ENCODE data around the gene RIMBP2. TPM values are rescaled to one million over a fixed set of nuclear protein-coding genes. Genes with fewer than 3 reads are reported as not detected.

Gene RIMBP2
- total and polyA plus RNA-seq, 2 experiments from 2014 or later: 0.31 to 0.37 TPM

DNA sequence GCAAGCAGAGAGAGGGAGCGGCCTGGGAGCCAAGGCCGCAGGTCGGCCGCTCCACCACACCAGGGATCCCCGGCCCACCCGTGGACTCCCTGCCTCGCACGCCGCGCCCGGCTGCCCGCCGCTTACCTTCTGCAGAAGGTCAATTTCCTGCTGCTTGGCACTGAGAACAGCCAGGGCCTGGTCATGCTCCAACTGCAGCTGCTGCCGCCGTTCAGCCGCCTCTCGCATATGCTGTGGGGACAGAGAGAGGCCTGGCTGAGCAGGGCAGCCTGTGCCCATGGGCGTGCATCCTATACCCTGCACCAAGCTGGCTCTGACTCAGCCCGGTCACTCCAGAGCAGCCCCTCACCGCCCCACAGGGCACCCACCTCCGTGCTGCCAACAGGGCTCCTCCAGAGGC lies 237.3 kb downstream of the RIMBP2 start (continued):
- TF ChIP-seq, protein P1, sequence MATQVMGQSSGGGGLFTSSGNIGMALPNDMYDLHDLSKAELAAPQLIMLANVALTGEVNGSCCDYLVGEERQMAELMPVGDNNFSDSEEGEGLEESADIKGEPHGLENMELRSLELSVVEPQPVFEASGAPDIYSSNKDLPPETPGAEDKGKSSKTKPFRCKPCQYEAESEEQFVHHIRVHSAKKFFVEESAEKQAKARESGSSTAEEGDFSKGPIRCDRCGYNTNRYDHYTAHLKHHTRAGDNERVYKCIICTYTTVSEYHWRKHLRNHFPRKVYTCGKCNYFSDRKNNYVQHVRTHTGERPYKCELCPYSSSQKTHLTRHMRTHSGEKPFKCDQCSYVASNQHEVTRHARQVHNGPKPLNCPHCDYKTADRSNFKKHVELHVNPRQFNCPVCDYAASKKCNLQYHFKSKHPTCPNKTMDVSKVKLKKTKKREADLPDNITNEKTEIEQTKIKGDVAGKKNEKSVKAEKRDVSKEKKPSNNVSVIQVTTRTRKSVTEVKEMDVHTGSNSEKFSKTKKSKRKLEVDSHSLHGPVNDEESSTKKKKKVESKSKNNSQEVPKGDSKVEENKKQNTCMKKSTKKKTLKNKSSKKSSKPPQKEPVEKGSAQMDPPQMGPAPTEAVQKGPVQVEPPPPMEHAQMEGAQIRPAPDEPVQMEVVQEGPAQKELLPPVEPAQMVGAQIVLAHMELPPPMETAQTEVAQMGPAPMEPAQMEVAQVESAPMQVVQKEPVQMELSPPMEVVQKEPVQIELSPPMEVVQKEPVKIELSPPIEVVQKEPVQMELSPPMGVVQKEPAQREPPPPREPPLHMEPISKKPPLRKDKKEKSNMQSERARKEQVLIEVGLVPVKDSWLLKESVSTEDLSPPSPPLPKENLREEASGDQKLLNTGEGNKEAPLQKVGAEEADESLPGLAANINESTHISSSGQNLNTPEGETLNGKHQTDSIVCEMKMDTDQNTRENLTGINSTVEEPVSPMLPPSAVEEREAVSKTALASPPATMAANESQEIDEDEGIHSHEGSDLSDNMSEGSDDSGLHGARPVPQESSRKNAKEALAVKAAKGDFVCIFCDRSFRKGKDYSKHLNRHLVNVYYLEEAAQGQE (IDR thresholded peaks at IDR 0.05; ENCODE audit: unreplicated experiment): no peak
- TF ChIP-seq EZH2 (IDR thresholded peaks at IDR 0.05; ENCODE audit: low read depth, unreplicated experiment): no peak
- no peak for TF ChIP-seq NANOG (IDR thresholded peaks at IDR 0.05; ENCODE audit: borderline replicate concordance)
- TF ChIP-seq, protein P2, sequence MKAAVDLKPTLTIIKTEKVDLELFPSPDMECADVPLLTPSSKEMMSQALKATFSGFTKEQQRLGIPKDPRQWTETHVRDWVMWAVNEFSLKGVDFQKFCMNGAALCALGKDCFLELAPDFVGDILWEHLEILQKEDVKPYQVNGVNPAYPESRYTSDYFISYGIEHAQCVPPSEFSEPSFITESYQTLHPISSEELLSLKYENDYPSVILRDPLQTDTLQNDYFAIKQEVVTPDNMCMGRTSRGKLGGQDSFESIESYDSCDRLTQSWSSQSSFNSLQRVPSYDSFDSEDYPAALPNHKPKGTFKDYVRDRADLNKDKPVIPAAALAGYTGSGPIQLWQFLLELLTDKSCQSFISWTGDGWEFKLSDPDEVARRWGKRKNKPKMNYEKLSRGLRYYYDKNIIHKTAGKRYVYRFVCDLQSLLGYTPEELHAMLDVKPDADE (IDR thresholded peaks at IDR 0.05): no peak

DNA sequence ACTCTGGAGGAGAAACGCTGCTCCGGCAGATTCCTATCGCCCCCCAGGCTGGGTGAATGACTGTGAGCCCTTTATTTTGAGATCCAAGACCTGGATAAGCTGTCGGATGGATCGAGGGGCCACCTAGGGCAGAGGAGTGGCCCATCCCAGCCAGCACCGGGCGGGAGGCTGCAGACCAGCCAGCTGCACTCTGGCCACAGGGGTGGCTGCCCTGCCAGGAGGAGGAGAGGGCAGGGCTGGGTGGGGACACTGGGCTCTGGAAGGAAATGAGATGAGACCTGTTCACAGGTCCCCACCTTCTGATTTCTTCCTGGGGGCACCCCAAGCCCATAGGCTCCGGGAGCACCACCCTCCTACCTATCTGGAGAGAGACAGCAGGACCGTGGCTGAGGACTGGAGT lies 238.4 kb downstream of the RIMBP2 start:
- Mint-ChIP-seq H3K4me1 (peaks cover 4% of the 10 kb centered on the region), H3K4me3 (no peak overlapping the region), H3K36me3 (ENCODE audit: low read depth) (peaks cover 37% of the 10 kb centered on the region), H3K9me3 (peaks cover 89% of the 10 kb centered on the region), H3K27me3 (ENCODE audit: insufficient read depth, low read depth, poor library complexity) (peaks cover 2% of the 10 kb centered on the region), H3K27ac (no peak overlapping the region)
- no peak for ATAC-seq
- no peaks in the 10 kb centered on the region for H3K9me2 ChIP-seq (ENCODE audit: insufficient read depth)
- H3K27ac ChIP-seq (ENCODE audit: low read depth): no peak overlapping the region
- H3K79me2 ChIP-seq (replicated peaks; ENCODE audit: insufficient read depth): no peaks in the 10 kb centered on the region
- H4K20me1 ChIP-seq (replicated peaks; ENCODE audit: insufficient read depth): no peaks in the 10 kb centered on the region
- H3K4me1 ChIP-seq (ENCODE audit: insufficient read depth): no peaks in the 10 kb centered on the region
- H3K27me3 ChIP-seq (ENCODE audit: insufficient read depth): no peaks in the 10 kb centered on the region
- H3K36me3 ChIP-seq (ENCODE audit: insufficient read depth): no peaks in the 10 kb centered on the region
- DNase-seq (ENCODE audit: low spot score): no peak
- H3F3A ChIP-seq (replicated peaks; ENCODE audit: low read depth): no peaks in the 10 kb centered on the region
- H3K4me3 ChIP-seq: no peak overlapping the region
- no peak overlapping the region for H2AFZ ChIP-seq
- no peak overlapping the region for H3K4me2 ChIP-seq
- TF ChIP-seq JUNB (IDR thresholded peaks at IDR 0.05; ENCODE audit: unreplicated experiment) (no peak), POLR2AphosphoS5 (IDR thresholded peaks at IDR 0.05; ENCODE audit: low read depth) (no peak), EZH2phosphoT487 (IDR thresholded peaks at IDR 0.05; ENCODE audit: unreplicated experiment) (no peak), CREB1 (CRISPR knock-in tag; IDR thresholded peaks at IDR 0.05; ENCODE audit: low read depth) (no peak), NANOG (IDR thresholded peaks at IDR 0.05; ENCODE audit: borderline replicate concordance) (no peak), ZNF114 (CRISPR knock-in tag; IDR thresholded peaks at IDR 0.05) (no peak), STAT1 (IDR thresholded peaks at IDR 0.05; ENCODE audit: unreplicated experiment) (no peak)
- TF ChIP-seq, protein P1 (IDR thresholded peaks at IDR 0.05; ENCODE audit: unreplicated experiment): no peak
- TF ChIP-seq, protein P3, sequence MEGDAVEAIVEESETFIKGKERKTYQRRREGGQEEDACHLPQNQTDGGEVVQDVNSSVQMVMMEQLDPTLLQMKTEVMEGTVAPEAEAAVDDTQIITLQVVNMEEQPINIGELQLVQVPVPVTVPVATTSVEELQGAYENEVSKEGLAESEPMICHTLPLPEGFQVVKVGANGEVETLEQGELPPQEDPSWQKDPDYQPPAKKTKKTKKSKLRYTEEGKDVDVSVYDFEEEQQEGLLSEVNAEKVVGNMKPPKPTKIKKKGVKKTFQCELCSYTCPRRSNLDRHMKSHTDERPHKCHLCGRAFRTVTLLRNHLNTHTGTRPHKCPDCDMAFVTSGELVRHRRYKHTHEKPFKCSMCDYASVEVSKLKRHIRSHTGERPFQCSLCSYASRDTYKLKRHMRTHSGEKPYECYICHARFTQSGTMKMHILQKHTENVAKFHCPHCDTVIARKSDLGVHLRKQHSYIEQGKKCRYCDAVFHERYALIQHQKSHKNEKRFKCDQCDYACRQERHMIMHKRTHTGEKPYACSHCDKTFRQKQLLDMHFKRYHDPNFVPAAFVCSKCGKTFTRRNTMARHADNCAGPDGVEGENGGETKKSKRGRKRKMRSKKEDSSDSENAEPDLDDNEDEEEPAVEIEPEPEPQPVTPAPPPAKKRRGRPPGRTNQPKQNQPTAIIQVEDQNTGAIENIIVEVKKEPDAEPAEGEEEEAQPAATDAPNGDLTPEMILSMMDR (conservative IDR thresholded peaks at IDR 0.05; ENCODE audit: low read depth in 2 of 2): no peak
- TF ChIP-seq, protein P2 (IDR thresholded peaks at IDR 0.05): no peak
